PC-9 (cell line): ENCODE measurements around the gene DGLUCY.

Experiments
- CTCF ChIP-seq: fragments of 200-600 bp; sonication (generic); conservative IDR thresholded peaks from 2 replicates; pipeline ENCODE4 v1.6.1; 2017; ENCODE audit warnings: mixed run types, antibody characterized with exemption, mild to moderate bottlenecking, moderate library complexity
- EZH2 ChIP-seq: fragments of 200-600 bp; sonication (generic); IDR thresholded peaks from 2 replicates; pipeline ENCODE4 v1.8.0; 2017; ENCODE audit warnings: antibody characterized with exemption, low read depth

- TF ChIP-seq CTCF: no peak
- TF ChIP-seq EZH2: no peak
Observed at GRCh38 chr14:91190853-91191252, 77.0 kb downstream of the DGLUCY start.
